ENCODE results near the gene GRM8. TPM values are rescaled to one million over a fixed set of nuclear protein-coding genes. Genes with fewer than 3 reads are reported as not detected.

The GRM8 gene
- total RNA-seq, 1 experiment from 2014 or later, result 1.8 TPM

DNA sequence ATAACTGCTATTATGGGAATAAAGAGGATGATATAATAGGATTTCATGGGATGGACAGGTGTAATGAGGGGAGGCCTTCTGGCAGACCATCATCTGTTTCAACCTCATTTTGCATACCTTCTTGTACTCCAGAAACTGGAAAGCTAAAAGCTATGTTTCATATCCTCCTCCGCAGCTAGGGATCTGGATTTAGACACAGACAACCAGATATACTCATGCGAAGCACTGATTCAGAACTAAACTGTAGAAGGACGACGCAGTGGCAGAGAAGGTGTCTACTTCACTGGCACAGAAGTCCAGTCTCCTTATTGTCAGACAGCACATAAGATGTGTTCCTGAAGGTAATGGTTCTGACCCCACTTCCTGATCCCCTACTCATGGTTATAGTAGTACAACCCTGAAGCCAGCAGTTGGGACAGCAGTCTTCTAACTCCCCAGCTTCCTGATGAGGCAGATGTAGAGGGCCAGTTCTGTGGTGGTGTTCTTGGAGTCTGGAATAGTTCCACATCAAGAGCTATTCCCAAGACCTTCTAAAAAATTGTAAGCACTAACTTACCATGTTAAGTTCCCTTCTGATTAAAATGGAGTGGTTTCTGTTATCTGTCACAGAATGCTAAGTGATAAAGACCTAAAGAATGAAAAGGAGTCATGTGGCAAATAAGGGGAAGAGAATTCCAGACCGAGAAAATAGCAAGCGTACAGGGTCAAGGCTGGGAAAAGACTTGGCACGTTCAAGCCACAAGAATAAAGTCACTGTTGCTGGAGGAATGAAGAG lies 550.3 kb downstream of the GRM8 start:
- H3K18ac ChIP-seq (ENCODE audit: insufficient read length, low read depth, low read length), result no peak overlapping the region
- H3K9ac ChIP-seq (ENCODE audit: extremely low read depth, insufficient read length, low read length), result no peak overlapping the region
- H4K8ac ChIP-seq (replicated peaks; ENCODE audit: insufficient read length, low read depth, low read length), result no peak overlapping the region
- H3K23ac ChIP-seq (ENCODE audit: insufficient read length, low read depth, low read length), result no peak overlapping the region
- H3K4ac ChIP-seq (ENCODE audit: low read depth, low read length), result no peak overlapping the region
- H3K4me2 ChIP-seq (ENCODE audit: insufficient read depth, insufficient read length, low read length), result no peak overlapping the region
- no peak overlapping the region; the same call in 1 of the 2 replicates for H3K14ac ChIP-seq (ENCODE audit: insufficient read depth, low read length)
- Mint-ChIP-seq H3K4me1 (peaks cover 30 to 34% of the 10 kb centered on the region in 2 experiments), H3K27me3 (ENCODE audit: low read depth) (no peaks in the 10 kb centered on the region), H3K36me3 (ENCODE audit: insufficient read depth in 1 of 3, low read depth in 3 of 3) (peaks cover 0 to 5% (median 3%) of the 10 kb centered on the region in 3 experiments; a peak in 3 of 7 replicates), H3K4me3 (no peak overlapping the region), H3K9me3 (peaks cover 3 to 12% of the 10 kb centered on the region in 2 experiments; a peak in 4 of 5 replicates), H3K27ac (peak overlapping the region in 1 of 3 experiments; percentile 3; a peak in 3 of 7 replicates)
- no peaks in the 10 kb centered on the region for H3K27me3 ChIP-seq (ENCODE audit: insufficient read depth, low read length)
- H2BK20ac ChIP-seq (ENCODE audit: low read depth, low read length, poor library complexity, severe bottlenecking), result no peak overlapping the region
- no peak overlapping the region for H4K5ac ChIP-seq (ENCODE audit: insufficient read length, low read depth, low read length)
- H2BK5ac ChIP-seq (ENCODE audit: insufficient read length, low read length), result peak overlapping the region; percentile 35
- no peak overlapping the region for H3T11ph ChIP-seq (ENCODE audit: low read length)
- no peak overlapping the region for H2BK12ac ChIP-seq (ENCODE audit: insufficient read length, low read depth, low read length)
- H2BK120ac ChIP-seq (ENCODE audit: low read depth, low read length, poor library complexity, severe bottlenecking), result no peak overlapping the region
- no peaks in the 10 kb centered on the region for H3K23me2 ChIP-seq (ENCODE audit: insufficient read length, low read depth, low read length, poor library complexity, severe bottlenecking)
- H3K56ac ChIP-seq (ENCODE audit: insufficient read length, low read depth, low read length), result no peak overlapping the region
- no peak overlapping the region for H3K27ac ChIP-seq (ENCODE audit: insufficient read length, low read depth, low read length)
- no peaks in the 10 kb centered on the region for H4K20me1 ChIP-seq (ENCODE audit: control insufficient read depth, insufficient read depth, insufficient read length)
- WGBS (ENCODE audit: extremely low coverage, insufficient read length, low lambda C conversion rate), result no CpG with 5 or more reads among the region's 7 CpGs
- TF ChIP-seq, protein P1, sequence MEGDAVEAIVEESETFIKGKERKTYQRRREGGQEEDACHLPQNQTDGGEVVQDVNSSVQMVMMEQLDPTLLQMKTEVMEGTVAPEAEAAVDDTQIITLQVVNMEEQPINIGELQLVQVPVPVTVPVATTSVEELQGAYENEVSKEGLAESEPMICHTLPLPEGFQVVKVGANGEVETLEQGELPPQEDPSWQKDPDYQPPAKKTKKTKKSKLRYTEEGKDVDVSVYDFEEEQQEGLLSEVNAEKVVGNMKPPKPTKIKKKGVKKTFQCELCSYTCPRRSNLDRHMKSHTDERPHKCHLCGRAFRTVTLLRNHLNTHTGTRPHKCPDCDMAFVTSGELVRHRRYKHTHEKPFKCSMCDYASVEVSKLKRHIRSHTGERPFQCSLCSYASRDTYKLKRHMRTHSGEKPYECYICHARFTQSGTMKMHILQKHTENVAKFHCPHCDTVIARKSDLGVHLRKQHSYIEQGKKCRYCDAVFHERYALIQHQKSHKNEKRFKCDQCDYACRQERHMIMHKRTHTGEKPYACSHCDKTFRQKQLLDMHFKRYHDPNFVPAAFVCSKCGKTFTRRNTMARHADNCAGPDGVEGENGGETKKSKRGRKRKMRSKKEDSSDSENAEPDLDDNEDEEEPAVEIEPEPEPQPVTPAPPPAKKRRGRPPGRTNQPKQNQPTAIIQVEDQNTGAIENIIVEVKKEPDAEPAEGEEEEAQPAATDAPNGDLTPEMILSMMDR (conservative IDR thresholded peaks at IDR 0.05), result no peak
- no peak overlapping the region for H2BK15ac ChIP-seq (ENCODE audit: low read depth, low read length)
- no peaks in the 10 kb centered on the region for H3K79me2 ChIP-seq (ENCODE audit: insufficient read depth, low read length)
- no peak overlapping the region for H2AFZ ChIP-seq (ENCODE audit: low read length)
- no peaks in the 10 kb centered on the region for H3K9me3 ChIP-seq (ENCODE audit: control insufficient read depth, low read depth, low read length)
- no peak for DNase-seq
- no peaks in the 10 kb centered on the region for H3K79me1 ChIP-seq (ENCODE audit: insufficient read depth, low read depth, low read length, poor library complexity, severe bottlenecking)
- no peaks in the 10 kb centered on the region for H3K4me1 ChIP-seq (ENCODE audit: insufficient read depth, low read length)
- H4K91ac ChIP-seq (ENCODE audit: insufficient read length, low read depth, low read length), result no peak overlapping the region
- H2AK5ac ChIP-seq (ENCODE audit: insufficient read length, low read length), result no peak overlapping the region

Measured in H9 (cell line).